ENCODE data around the gene MAFG. TPM values are rescaled to one million over a fixed set of nuclear protein-coding genes. Genes with fewer than 3 reads are reported as not detected.

MAFG gene
- total and polyA plus RNA-seq, 2 experiments from 2014 or later: 17.2 to 33.4 TPM

DNA sequence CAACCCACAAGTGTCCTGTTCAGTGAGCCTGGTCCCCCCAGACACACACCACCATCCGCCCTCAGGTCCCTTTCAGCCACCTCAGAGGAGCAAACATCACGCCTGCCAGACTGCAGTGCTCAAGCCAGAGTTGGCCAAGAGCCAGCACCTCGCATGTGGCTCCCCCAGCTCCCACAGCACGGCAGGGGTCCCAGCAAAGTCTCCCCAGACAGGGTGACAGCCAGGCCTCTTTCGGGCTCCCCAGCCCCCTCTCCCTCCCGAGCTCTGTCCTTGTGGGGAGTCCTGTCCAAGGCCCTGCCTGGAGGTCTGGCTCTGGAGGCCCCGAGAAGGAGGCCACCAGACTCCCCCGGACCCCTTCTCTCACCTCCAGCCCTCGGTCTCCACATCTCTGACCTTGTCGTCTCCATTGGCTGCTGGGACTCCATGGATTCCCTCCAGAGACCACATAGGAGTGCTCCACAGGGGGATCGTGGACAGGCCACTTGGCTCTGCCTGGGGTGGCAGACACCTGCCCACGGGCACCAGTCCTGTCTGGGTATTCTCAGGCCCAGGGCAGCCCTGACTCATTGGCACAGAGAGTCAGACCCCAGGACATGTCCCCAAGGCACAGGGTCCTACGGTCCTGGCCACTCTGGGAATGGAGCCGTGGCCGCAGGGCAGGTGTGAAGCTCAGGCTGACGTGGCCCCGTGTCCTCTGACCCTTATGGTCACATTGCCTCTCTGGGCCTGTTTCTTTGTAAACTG, 21.3 kb upstream of the MAFG start:
- Histone ChIP-seq H3K27ac (ENCODE audit: low read depth) (no peak overlapping the region), H3K4me3 (no peak overlapping the region), H3K36me3 (ENCODE audit: insufficient read depth) (no peaks in the 10 kb centered on the region), H3K79me2 (replicated peaks; ENCODE audit: insufficient read depth) (no peaks in the 10 kb centered on the region), H4K20me1 (replicated peaks; ENCODE audit: insufficient read depth) (no peaks in the 10 kb centered on the region; the same call in 1 of the 2 replicates), H3K4me1 (ENCODE audit: insufficient read depth) (peaks cover 4% of the 10 kb centered on the region), H3K27me3 (ENCODE audit: insufficient read depth) (no peaks in the 10 kb centered on the region), H2AFZ (no peak overlapping the region), H3K4me2 (no peak overlapping the region), H3F3A (replicated peaks; ENCODE audit: low read depth) (no peaks in the 10 kb centered on the region), H3K9me2 (ENCODE audit: insufficient read depth) (no peaks in the 10 kb centered on the region)
- DNase-seq (ENCODE audit: low spot score) (no peak), ATAC-seq (no peak)
- TF ChIP-seq ETS1 (IDR thresholded peaks at IDR 0.05) (no peak), EZH2 (IDR thresholded peaks at IDR 0.05; ENCODE audit: low read depth, unreplicated experiment) (no peak), POLR2AphosphoS5 (IDR thresholded peaks at IDR 0.05; ENCODE audit: low read depth) (no peak), CREB1 (CRISPR knock-in tag; IDR thresholded peaks at IDR 0.05; ENCODE audit: low read depth) (no peak), ZNF331 (CRISPR knock-in tag; IDR thresholded peaks at IDR 0.05; ENCODE audit: low read depth) (no peak), NANOG (IDR thresholded peaks at IDR 0.05; ENCODE audit: borderline replicate concordance) (no peak), JUNB (IDR thresholded peaks at IDR 0.05; ENCODE audit: unreplicated experiment) (no peak), STAT1 (IDR thresholded peaks at IDR 0.05; ENCODE audit: unreplicated experiment) (no peak)
- TF ChIP-seq, protein P1, sequence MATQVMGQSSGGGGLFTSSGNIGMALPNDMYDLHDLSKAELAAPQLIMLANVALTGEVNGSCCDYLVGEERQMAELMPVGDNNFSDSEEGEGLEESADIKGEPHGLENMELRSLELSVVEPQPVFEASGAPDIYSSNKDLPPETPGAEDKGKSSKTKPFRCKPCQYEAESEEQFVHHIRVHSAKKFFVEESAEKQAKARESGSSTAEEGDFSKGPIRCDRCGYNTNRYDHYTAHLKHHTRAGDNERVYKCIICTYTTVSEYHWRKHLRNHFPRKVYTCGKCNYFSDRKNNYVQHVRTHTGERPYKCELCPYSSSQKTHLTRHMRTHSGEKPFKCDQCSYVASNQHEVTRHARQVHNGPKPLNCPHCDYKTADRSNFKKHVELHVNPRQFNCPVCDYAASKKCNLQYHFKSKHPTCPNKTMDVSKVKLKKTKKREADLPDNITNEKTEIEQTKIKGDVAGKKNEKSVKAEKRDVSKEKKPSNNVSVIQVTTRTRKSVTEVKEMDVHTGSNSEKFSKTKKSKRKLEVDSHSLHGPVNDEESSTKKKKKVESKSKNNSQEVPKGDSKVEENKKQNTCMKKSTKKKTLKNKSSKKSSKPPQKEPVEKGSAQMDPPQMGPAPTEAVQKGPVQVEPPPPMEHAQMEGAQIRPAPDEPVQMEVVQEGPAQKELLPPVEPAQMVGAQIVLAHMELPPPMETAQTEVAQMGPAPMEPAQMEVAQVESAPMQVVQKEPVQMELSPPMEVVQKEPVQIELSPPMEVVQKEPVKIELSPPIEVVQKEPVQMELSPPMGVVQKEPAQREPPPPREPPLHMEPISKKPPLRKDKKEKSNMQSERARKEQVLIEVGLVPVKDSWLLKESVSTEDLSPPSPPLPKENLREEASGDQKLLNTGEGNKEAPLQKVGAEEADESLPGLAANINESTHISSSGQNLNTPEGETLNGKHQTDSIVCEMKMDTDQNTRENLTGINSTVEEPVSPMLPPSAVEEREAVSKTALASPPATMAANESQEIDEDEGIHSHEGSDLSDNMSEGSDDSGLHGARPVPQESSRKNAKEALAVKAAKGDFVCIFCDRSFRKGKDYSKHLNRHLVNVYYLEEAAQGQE (IDR thresholded peaks at IDR 0.05; ENCODE audit: unreplicated experiment): no peak
- TF ChIP-seq, protein P2, sequence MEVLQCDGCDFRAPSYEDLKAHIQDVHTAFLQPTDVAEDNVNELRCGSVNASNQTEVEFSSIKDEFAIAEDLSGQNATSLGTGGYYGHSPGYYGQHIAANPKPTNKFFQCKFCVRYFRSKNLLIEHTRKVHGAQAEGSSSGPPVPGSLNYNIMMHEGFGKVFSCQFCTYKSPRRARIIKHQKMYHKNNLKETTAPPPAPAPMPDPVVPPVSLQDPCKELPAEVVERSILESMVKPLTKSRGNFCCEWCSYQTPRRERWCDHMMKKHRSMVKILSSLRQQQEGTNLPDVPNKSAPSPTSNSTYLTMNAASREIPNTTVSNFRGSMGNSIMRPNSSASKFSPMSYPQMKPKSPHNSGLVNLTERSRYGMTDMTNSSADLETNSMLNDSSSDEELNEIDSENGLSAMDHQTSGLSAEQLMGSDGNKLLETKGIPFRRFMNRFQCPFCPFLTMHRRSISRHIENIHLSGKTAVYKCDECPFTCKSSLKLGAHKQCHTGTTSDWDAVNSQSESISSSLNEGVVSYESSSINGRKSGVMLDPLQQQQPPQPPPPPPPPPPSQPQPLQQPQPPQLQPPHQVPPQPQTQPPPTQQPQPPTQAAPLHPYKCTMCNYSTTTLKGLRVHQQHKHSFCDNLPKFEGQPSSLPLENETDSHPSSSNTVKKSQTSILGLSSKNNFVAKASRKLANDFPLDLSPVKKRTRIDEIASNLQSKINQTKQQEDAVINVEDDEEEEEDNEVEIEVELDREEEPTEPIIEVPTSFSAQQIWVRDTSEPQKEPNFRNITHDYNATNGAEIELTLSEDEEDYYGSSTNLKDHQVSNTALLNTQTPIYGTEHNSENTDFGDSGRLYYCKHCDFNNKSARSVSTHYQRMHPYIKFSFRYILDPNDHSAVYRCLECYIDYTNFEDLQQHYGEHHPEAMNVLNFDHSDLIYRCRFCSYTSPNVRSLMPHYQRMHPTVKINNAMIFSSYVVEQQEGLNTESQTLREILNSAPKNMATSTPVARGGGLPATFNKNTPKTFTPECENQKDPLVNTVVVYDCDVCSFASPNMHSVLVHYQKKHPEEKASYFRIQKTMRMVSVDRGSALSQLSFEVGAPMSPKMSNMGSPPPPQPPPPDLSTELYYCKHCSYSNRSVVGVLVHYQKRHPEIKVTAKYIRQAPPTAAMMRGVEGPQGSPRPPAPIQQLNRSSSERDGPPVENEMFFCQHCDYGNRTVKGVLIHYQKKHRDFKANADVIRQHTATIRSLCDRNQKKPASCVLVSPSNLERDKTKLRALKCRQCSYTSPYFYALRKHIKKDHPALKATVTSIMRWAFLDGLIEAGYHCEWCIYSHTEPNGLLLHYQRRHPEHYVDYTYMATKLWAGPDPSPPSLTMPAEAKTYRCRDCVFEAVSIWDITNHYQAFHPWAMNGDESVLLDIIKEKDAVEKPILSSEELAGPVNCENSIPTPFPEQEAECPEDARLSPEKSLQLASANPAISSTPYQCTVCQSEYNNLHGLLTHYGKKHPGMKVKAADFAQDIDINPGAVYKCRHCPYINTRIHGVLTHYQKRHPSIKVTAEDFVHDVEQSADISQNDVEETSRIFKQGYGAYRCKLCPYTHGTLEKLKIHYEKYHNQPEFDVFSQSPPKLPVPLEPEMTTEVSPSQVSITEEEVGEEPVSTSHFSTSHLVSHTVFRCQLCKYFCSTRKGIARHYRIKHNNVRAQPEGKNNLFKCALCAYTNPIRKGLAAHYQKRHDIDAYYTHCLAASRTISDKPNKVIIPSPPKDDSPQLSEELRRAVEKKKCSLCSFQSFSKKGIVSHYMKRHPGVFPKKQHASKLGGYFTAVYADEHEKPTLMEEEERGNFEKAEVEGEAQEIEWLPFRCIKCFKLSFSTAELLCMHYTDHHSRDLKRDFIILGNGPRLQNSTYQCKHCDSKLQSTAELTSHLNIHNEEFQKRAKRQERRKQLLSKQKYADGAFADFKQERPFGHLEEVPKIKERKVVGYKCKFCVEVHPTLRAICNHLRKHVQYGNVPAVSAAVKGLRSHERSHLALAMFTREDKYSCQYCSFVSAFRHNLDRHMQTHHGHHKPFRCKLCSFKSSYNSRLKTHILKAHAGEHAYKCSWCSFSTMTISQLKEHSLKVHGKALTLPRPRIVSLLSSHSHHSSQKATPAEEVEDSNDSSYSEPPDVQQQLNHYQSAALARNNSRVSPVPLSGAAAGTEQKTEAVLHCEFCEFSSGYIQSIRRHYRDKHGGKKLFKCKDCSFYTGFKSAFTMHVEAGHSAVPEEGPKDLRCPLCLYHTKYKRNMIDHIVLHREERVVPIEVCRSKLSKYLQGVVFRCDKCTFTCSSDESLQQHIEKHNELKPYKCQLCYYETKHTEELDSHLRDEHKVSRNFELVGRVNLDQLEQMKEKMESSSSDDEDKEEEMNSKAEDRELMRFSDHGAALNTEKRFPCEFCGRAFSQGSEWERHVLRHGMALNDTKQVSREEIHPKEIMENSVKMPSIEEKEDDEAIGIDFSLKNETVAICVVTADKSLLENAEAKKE (CRISPR knock-in tag; IDR thresholded peaks at IDR 0.05): no peak
- TF ChIP-seq, protein P3, sequence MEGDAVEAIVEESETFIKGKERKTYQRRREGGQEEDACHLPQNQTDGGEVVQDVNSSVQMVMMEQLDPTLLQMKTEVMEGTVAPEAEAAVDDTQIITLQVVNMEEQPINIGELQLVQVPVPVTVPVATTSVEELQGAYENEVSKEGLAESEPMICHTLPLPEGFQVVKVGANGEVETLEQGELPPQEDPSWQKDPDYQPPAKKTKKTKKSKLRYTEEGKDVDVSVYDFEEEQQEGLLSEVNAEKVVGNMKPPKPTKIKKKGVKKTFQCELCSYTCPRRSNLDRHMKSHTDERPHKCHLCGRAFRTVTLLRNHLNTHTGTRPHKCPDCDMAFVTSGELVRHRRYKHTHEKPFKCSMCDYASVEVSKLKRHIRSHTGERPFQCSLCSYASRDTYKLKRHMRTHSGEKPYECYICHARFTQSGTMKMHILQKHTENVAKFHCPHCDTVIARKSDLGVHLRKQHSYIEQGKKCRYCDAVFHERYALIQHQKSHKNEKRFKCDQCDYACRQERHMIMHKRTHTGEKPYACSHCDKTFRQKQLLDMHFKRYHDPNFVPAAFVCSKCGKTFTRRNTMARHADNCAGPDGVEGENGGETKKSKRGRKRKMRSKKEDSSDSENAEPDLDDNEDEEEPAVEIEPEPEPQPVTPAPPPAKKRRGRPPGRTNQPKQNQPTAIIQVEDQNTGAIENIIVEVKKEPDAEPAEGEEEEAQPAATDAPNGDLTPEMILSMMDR (conservative IDR thresholded peaks at IDR 0.05; ENCODE audit: low read depth in 2 of 2): no peak
- no peaks in the 10 kb centered on the region for H3K36me3 Mint-ChIP-seq (ENCODE audit: low read depth)
- H3K4me3 Mint-ChIP-seq: no peak overlapping the region
- H3K27ac Mint-ChIP-seq: no peak overlapping the region
- peaks cover 16% of the 10 kb centered on the region for H3K27me3 Mint-ChIP-seq (ENCODE audit: insufficient read depth, low read depth, poor library complexity)
- peaks cover 3% of the 10 kb centered on the region; the same call in 1 of the 3 replicates for H3K4me1 Mint-ChIP-seq
- H3K9me3 Mint-ChIP-seq: no peaks in the 10 kb centered on the region; the same call in 2 of the 3 replicates
